Liver (tissue), 9 donors: Measurements from ENCODE around the gene EHD2. TPM values are rescaled to one million over a fixed set of nuclear protein-coding genes. Genes with fewer than 3 reads are reported as not detected.

ENCODE experiments used
- DNase-seq: peaks from one replicate; pipeline ENCODE4 v3.0.0-alpha.2; 2017; ENCODE audit warnings: low spot score
- H3K27ac ChIP-seq, 2 donors: one replicate each; pipeline ENCODE4 v1.7.0; 2013; ENCODE audit warnings: inconsistent platforms in 2 of 2, low read length in 2 of 2, control low read depth in 1 of 2, low read depth in 1 of 2, mild to moderate bottlenecking in 1 of 2
- H3K27me3 ChIP-seq, 4 donors: one replicate each; pipeline versions ENCODE4 v1.6.1 to v1.7.0; 2013; ENCODE audit warnings: low read length in 3 of 4, inconsistent platforms in 1 of 4, mild to moderate bottlenecking in 1 of 4, moderate library complexity in 1 of 4; ENCODE audit not compliant: control insufficient read depth in 4 of 4, insufficient read depth in 4 of 4
- H3K36me3 ChIP-seq, 4 donors: one replicate each; pipeline versions ENCODE4 v1.6.1 to v1.7.0; 2013; ENCODE audit warnings: low read length in 3 of 4, mild to moderate bottlenecking in 3 of 4, low read depth in 1 of 4, moderate library complexity in 1 of 4; ENCODE audit not compliant: control insufficient read depth in 4 of 4, insufficient read depth in 3 of 4
- H3K4me1 ChIP-seq, 4 donors: one replicate each; pipeline versions ENCODE4 v1.6.1 to v1.7.0; 2013; ENCODE audit warnings: low read length in 3 of 4, mild to moderate bottlenecking in 3 of 4, moderate library complexity in 1 of 4; ENCODE audit not compliant: control insufficient read depth in 4 of 4, insufficient read depth in 4 of 4
- H3K4me3 ChIP-seq, 3 donors: one replicate each; pipeline versions ENCODE4 v1.6.1 to v1.7.0; 2013; ENCODE audit warnings: low read length in 3 of 3, control low read depth in 1 of 3, low read depth in 1 of 3, mild to moderate bottlenecking in 1 of 3
- H3K9ac ChIP-seq, 2 donors: one replicate each; pipeline ENCODE4 v1.7.0; 2013; ENCODE audit warnings: low read length in 2 of 2, mild to moderate bottlenecking in 2 of 2, moderate library complexity in 2 of 2, control low read depth in 1 of 2, low read depth in 1 of 2
- H3K9me3 ChIP-seq, 4 donors: one replicate each; pipeline versions ENCODE4 v1.6.1 to v1.7.0; 2013; ENCODE audit warnings: low read length in 3 of 4; ENCODE audit not compliant: control insufficient read depth in 4 of 4
- EGR1 ChIP-seq, 2 donors: IDR thresholded peaks; 2 replicates each; pipeline ENCODE4 v1.6.1; 2016 to 2018; ENCODE audit warnings: antibody characterized with exemption in 2 of 2, low read depth in 2 of 2
- FOXA1 ChIP-seq: IDR thresholded peaks from 2 replicates; pipeline ENCODE4 v1.6.1; 2016; ENCODE audit warnings: antibody characterized with exemption
- FOXA2 ChIP-seq: IDR thresholded peaks from 2 replicates; pipeline ENCODE4 v1.6.1; 2016; ENCODE audit warnings: antibody characterized with exemption
- GABPA ChIP-seq, 2 donors: IDR thresholded peaks in 1 of 2; conservative IDR thresholded peaks in 1 of 2; 2 replicates each; pipeline ENCODE4 v1.6.1; 2016; ENCODE audit warnings: antibody characterized with exemption in 2 of 2, mild to moderate bottlenecking in 1 of 2, moderate library complexity in 1 of 2
- HNF4A ChIP-seq, 2 donors: conservative IDR thresholded peaks; 2 replicates each; pipeline ENCODE4 v1.6.1; 2016; ENCODE audit warnings: antibody characterized with exemption in 2 of 2, mild to moderate bottlenecking in 2 of 2
- HNF4G ChIP-seq: IDR thresholded peaks from 2 replicates; pipeline ENCODE4 v1.6.1; 2016; ENCODE audit warnings: antibody characterized with exemption
- JUND ChIP-seq, 2 donors: IDR thresholded peaks; 2 replicates each; pipeline ENCODE4 v1.6.1; 2016; ENCODE audit warnings: antibody characterized with exemption in 2 of 2
- NR2F2 ChIP-seq: IDR thresholded peaks from 2 replicates; pipeline ENCODE4 v1.6.1; 2016; ENCODE audit warnings: antibody characterized with exemption
- RAD21 ChIP-seq, 2 donors: IDR thresholded peaks; 2 replicates each; pipeline ENCODE4 v1.6.1; 2016; ENCODE audit warnings: antibody characterized with exemption in 2 of 2, mild to moderate bottlenecking in 2 of 2
- RXRA ChIP-seq, 2 donors: IDR thresholded peaks; 2 replicates each; pipeline ENCODE4 v1.6.1; 2017 to 2018; ENCODE audit warnings: antibody characterized with exemption in 2 of 2, mild to moderate bottlenecking in 1 of 2
- SP1 ChIP-seq: IDR thresholded peaks from 2 replicates; pipeline ENCODE4 v1.6.1; 2018; ENCODE audit warnings: antibody characterized with exemption, mild to moderate bottlenecking
- TAF1 ChIP-seq: conservative IDR thresholded peaks from 2 replicates; pipeline ENCODE4 v1.6.1; 2016; ENCODE audit warnings: antibody characterized with exemption, mild to moderate bottlenecking
- YY1 ChIP-seq: IDR thresholded peaks from 2 replicates; pipeline ENCODE4 v1.6.1; 2016; ENCODE audit warnings: antibody characterized with exemption, mild to moderate bottlenecking
- WGBS: extraction: QIAGEN DNeasy Blood & Tissue Kit; methylation state at CpG from one replicate; pipeline ENCODE4 v1.1.7; 2013; 5-methylcytosine and 5-hydroxymethylcytosine counted together
- polyA plus RNA-seq, 2 donors: library from polyadenylated mRNA; stranded (reverse) in 1 of 2; unstranded in 1 of 2; fragments of 200-250 nt in 1 of 2; fragments of >200 nt in 1 of 2; fragmentation: Nextera tagmentation in 1 of 2; extraction: Ambion mirVana in 1 of 2; gene quantifications; one replicate each; pipeline versions ENCODE4 v1.2.1 to v1.2.3, GENCODE V29; 2013 to 2015
- total RNA-seq, 2 donors: library from RNA; depleted of rRNA; stranded (reverse); fragments of >200 nt; gene quantifications; one replicate each; pipeline ENCODE4 v1.2.3, GENCODE V29; 2014
- TF ChIP-seq, protein P1 (sequence below): fragments of 150-350 bp; IDR thresholded peaks from 2 replicates; pipeline ENCODE4 v1.5.1; 2017; ENCODE audit warnings: improper control_type of control experiment, low read depth, low read length; ENCODE audit not compliant: missing input control
- TF ChIP-seq, protein P2 (sequence below): IDR thresholded peaks from 2 replicates; pipeline ENCODE4 v1.6.1; 2016; ENCODE audit warnings: antibody characterized with exemption
- TF ChIP-seq, protein P3 (sequence below): IDR thresholded peaks from 2 replicates; pipeline ENCODE4 v1.6.1; 2016; ENCODE audit warnings: antibody characterized with exemption, mild to moderate bottlenecking
- TF ChIP-seq, protein P4 (sequence below): IDR thresholded peaks from 2 replicates; pipeline ENCODE4 v1.6.1; 2016; ENCODE audit warnings: antibody characterized with exemption
- TF ChIP-seq, protein P5 (sequence below): IDR thresholded peaks from 2 replicates; pipeline ENCODE4 v1.6.1; 2016; ENCODE audit warnings: antibody characterized with exemption
- donor health status: healthy.
- donor health status: healthy.
- donor health status: healthy.
- donor health status: healthy.
- donor health status: healthy.

EHD2 gene
- total and polyA plus RNA-seq, 4 donors: 3.2 to 7.9 (median 5.8) TPM

DNA sequence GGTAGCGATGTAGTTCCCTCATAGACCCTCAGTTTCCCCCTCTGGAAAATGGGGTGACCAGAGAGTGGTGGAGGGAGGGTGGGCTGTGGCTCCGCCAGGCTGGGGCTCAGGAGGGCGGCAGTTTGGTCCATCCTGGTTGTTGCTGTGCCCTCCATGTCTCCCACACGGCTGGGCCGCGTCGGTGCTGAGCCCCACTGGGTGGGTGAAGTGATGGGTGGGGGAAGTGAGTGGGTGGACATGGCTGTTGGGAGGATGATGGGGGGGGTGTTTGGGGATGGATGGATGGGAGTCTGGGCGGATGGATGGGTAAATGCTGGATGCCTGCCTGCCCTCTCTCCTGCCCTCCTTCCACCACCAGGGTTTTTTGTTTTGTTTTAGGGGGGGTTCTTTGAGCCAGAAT is 16.6 kb upstream of the EHD2 start (continued):
- TF ChIP-seq, protein P1, sequence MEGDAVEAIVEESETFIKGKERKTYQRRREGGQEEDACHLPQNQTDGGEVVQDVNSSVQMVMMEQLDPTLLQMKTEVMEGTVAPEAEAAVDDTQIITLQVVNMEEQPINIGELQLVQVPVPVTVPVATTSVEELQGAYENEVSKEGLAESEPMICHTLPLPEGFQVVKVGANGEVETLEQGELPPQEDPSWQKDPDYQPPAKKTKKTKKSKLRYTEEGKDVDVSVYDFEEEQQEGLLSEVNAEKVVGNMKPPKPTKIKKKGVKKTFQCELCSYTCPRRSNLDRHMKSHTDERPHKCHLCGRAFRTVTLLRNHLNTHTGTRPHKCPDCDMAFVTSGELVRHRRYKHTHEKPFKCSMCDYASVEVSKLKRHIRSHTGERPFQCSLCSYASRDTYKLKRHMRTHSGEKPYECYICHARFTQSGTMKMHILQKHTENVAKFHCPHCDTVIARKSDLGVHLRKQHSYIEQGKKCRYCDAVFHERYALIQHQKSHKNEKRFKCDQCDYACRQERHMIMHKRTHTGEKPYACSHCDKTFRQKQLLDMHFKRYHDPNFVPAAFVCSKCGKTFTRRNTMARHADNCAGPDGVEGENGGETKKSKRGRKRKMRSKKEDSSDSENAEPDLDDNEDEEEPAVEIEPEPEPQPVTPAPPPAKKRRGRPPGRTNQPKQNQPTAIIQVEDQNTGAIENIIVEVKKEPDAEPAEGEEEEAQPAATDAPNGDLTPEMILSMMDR: no peak
- TF ChIP-seq HNF4A (conservative IDR thresholded peaks at IDR 0.05) (no peak), SP1 (no peak), GABPA (IDR thresholded peaks at IDR 0.05 in 1 of 2, conservative IDR thresholded peaks at IDR 0.05 in 1 of 2) (no peak), JUND (IDR thresholded peaks at IDR 0.05) (no peak), RXRA (IDR thresholded peaks at IDR 0.05) (no peak), FOXA2 (no peak)

DNA sequence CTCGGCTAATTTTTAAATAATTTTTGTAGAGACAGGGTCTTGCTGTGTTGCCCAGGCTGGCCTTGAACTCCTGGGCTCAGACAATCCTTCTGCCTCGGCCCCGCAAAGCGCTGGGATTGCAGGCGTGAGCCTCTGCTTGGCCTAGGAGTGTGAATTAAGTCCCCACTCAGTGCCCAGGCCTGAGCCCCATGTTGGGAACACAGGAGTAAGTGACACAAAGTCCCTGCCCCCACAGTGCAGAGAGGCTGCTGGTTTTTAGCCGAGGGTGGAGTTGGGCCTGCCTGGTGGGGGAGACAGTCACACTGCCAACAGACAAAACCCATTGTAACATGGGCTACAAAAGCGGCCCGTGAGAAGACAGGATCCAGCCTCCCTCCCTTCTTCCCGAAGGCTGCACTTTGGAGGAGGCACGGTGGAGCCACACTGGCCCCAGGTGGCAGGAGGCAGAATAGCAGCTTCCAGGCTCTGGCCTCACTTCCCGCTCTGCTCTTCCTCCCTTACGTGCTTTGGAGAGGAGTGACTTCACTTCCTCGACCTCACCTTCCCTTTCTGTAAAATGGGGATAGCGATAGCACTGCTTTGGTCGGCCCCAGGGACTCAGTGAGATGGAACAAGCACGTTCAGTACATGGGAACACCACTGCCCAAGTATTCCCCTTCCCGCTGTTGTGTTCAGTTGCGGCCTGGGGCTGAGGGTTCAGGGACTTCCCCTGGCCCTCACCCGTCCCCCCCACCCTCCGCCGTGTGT is 15.2 kb upstream of the EHD2 start:
- no peak overlapping the region for H3K27ac ChIP-seq
- H3K27me3 ChIP-seq: no peaks in the 10 kb centered on the region
- DNase-seq: peak; percentile 77
- no peak overlapping the region for H3K4me3 ChIP-seq
- WGBS: 39% methylated on average over 21 of the region's 21 CpGs
- peaks cover 9 to 31% (median 12%) of the 10 kb centered on the region in 4 donors for H3K36me3 ChIP-seq
- peak overlapping the region in 1 of 2 donors; percentile 6 for H3K9ac ChIP-seq
- H3K9me3 ChIP-seq: no peaks in the 10 kb centered on the region
- H3K4me1 ChIP-seq: peaks cover 0 to 3% (median 0%) of the 10 kb centered on the region in 4 donors
- TF ChIP-seq HNF4A (conservative IDR thresholded peaks at IDR 0.05) (no peak), YY1 (no peak), FOXA2 (no peak), SP1 (no peak), GABPA (IDR thresholded peaks at IDR 0.05 in 1 of 2, conservative IDR thresholded peaks at IDR 0.05 in 1 of 2) (no peak), RXRA (IDR thresholded peaks at IDR 0.05) (peak in 1 of 2 donors; percentile 50), JUND (IDR thresholded peaks at IDR 0.05) (no peak), FOXA1 (no peak), HNF4G (no peak), RAD21 (IDR thresholded peaks at IDR 0.05) (peak; percentile 99 to 100), NR2F2 (no peak), TAF1 (no peak), EGR1 (IDR thresholded peaks at IDR 0.05; ENCODE audit: low read depth in 2 of 2) (no peak)
- TF ChIP-seq, protein P2, sequence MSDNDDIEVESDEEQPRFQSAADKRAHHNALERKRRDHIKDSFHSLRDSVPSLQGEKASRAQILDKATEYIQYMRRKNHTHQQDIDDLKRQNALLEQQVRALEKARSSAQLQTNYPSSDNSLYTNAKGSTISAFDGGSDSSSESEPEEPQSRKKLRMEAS: no peak
- TF ChIP-seq, protein P1: peak; percentile 99
- TF ChIP-seq, protein P3, sequence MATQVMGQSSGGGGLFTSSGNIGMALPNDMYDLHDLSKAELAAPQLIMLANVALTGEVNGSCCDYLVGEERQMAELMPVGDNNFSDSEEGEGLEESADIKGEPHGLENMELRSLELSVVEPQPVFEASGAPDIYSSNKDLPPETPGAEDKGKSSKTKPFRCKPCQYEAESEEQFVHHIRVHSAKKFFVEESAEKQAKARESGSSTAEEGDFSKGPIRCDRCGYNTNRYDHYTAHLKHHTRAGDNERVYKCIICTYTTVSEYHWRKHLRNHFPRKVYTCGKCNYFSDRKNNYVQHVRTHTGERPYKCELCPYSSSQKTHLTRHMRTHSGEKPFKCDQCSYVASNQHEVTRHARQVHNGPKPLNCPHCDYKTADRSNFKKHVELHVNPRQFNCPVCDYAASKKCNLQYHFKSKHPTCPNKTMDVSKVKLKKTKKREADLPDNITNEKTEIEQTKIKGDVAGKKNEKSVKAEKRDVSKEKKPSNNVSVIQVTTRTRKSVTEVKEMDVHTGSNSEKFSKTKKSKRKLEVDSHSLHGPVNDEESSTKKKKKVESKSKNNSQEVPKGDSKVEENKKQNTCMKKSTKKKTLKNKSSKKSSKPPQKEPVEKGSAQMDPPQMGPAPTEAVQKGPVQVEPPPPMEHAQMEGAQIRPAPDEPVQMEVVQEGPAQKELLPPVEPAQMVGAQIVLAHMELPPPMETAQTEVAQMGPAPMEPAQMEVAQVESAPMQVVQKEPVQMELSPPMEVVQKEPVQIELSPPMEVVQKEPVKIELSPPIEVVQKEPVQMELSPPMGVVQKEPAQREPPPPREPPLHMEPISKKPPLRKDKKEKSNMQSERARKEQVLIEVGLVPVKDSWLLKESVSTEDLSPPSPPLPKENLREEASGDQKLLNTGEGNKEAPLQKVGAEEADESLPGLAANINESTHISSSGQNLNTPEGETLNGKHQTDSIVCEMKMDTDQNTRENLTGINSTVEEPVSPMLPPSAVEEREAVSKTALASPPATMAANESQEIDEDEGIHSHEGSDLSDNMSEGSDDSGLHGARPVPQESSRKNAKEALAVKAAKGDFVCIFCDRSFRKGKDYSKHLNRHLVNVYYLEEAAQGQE: no peak
- TF ChIP-seq, protein P4, sequence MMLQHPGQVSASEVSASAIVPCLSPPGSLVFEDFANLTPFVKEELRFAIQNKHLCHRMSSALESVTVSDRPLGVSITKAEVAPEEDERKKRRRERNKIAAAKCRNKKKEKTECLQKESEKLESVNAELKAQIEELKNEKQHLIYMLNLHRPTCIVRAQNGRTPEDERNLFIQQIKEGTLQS: no peak
- TF ChIP-seq, protein P5, sequence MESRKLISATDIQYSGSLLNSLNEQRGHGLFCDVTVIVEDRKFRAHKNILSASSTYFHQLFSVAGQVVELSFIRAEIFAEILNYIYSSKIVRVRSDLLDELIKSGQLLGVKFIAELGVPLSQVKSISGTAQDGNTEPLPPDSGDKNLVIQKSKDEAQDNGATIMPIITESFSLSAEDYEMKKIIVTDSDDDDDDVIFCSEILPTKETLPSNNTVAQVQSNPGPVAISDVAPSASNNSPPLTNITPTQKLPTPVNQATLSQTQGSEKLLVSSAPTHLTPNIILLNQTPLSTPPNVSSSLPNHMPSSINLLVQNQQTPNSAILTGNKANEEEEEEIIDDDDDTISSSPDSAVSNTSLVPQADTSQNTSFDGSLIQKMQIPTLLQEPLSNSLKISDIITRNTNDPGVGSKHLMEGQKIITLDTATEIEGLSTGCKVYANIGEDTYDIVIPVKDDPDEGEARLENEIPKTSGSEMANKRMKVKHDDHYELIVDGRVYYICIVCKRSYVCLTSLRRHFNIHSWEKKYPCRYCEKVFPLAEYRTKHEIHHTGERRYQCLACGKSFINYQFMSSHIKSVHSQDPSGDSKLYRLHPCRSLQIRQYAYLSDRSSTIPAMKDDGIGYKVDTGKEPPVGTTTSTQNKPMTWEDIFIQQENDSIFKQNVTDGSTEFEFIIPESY: no peak
